K562 (cell line): ENCODE measurements around the gene MYO3B. TPM values are rescaled to one million over a fixed set of nuclear protein-coding genes. Genes with fewer than 3 reads are reported as not detected.

ENCODE experiments used
- BHLHE40 ChIP-seq: IDR thresholded peaks from 2 replicates; pipeline ENCODE4 v1.6.1; 2011; ENCODE audit warnings: low read length, improper control_type of control experiment
- CTBP1 ChIP-seq: fragments of 450-650 bp; IDR thresholded peaks from 2 replicates; pipeline ENCODE4 v1.6.1; 2016; ENCODE audit warnings: borderline replicate concordance
- HLTF ChIP-seq: fragments of 450-650 bp; IDR thresholded peaks from 2 replicates; pipeline ENCODE4 v1.6.1; 2016
- MCM5 ChIP-seq: fragments of 450-650 bp; IDR thresholded peaks from 2 replicates; pipeline ENCODE4 v1.6.1; 2016; ENCODE audit warnings: low read depth
- RAD21 ChIP-seq, 2 experiments: fragments of 250-450 bp in 1 of 2; fragments of 450-650 bp in 1 of 2; sonication (Bioruptor Pico) in 1 of 2; formaldehyde crosslinking in 1 of 2; IDR thresholded peaks in 1 of 2; conservative IDR thresholded peaks in 1 of 2; 2 replicates each; pipeline versions ENCODE4 v1.4.0 to v1.8.0; 2020 to 2022; ENCODE audit warnings: mild to moderate bottlenecking in 2 of 2, moderate library complexity in 1 of 2
- RCOR1 ChIP-seq, 2 experiments: IDR thresholded peaks; 2 replicates each; pipeline ENCODE4 v1.6.1; 2012; ENCODE audit warnings: low read depth in 2 of 2, low read length in 2 of 2, borderline replicate concordance in 1 of 2, improper control_type of control experiment in 1 of 2
- SAP30 ChIP-seq: fragments of 200-600 bp; sonication (generic); IDR thresholded peaks from 2 replicates; pipeline ENCODE4 v1.6.1; 2012; ENCODE audit warnings: borderline replicate concordance, low read depth, mild to moderate bottlenecking, moderate library complexity, low read length, control low read depth, inconsistent platforms; ENCODE audit not compliant: insufficient read depth, poor library complexity, severe bottlenecking
- SPI1 ChIP-seq: IDR thresholded peaks from 2 replicates; pipeline ENCODE4 v1.6.1; 2011; ENCODE audit warnings: low read depth, low read length, control low read depth, borderline replicate concordance
- TRIM28 ChIP-seq: fragments of 450-650 bp; IDR thresholded peaks from 2 replicates; pipeline ENCODE4 v1.6.1; 2017
- U2AF2 ChIP-seq: fragments of 200-400 bp; formaldehyde crosslinking; optimal IDR thresholded peaks from 2 replicates; pipeline ENCODE3; 2017; ENCODE audit warnings: low read depth, mild to moderate bottlenecking, low read length
- ZNF347 ChIP-seq: fragments of 450-650 bp; formaldehyde crosslinking; IDR thresholded peaks from 2 replicates; pipeline ENCODE4 v1.4.0; 2020; ENCODE audit warnings: low read depth, mild to moderate bottlenecking, moderate library complexity
- polyA plus RNA-seq, 8 experiments: library from polyadenylated mRNA; depleted of rRNA in 4 of 8; stranded (reverse) in 5 of 8; unstranded in 3 of 8; fragments of >200 nt; fragmentation: Nextera tagmentation in 2 of 8; fragmentation: Illumina TruSeq in 1 of 8; extraction: Ambion mirVana in 2 of 8; extraction: Trizol in 1 of 8; gene quantifications; 2 replicates each; pipeline versions ENCODE4 v1.2.1 to v1.2.3, GENCODE V29; 2011 to 2014; ENCODE audit warnings: inconsistent platforms in 1 of 8, missing spikeins in 1 of 8
- total RNA-seq, 7 experiments: library from RNA; depleted of rRNA in 6 of 7; stranded (reverse); fragments of >200 nt in 6 of 7; fragmentation: Illumina TruSeq in 2 of 7; extraction: Trizol in 2 of 7; gene quantifications; 2 replicates each; pipeline versions ENCODE4 v1.2.1 to v1.2.3, GENCODE V29; 2011 to 2021; ENCODE audit warnings: low replicate concordance in 1 of 7
- TF ChIP-seq, protein P1 (sequence below), 3 experiments: fragments of 200-800 bp in 1 of 3; fragments of 250-450 bp in 1 of 3; fragments of 450-650 bp in 1 of 3; sonication (Bioruptor Pico) in 1 of 3; sonication (Bioruptor generic) in 1 of 3; formaldehyde crosslinking in 1 of 3; IDR thresholded peaks; 2 replicates each; pipeline versions ENCODE4 v1.6.1 to v1.8.0; 2016 to 2022; ENCODE audit warnings: mild to moderate bottlenecking in 2 of 3, missing genetic modification characterization in 2 of 3, missing compliant biosample characterization in 1 of 3, moderate library complexity in 1 of 3
- TF ChIP-seq, protein P2 (sequence below): fragments of 250-450 bp; sonication (Bioruptor Pico); IDR thresholded peaks from 2 replicates; pipeline ENCODE4 v1.4.0; 2020

The MYO3B gene
- total and polyA plus RNA-seq, 9 of the 15 experiments (the other 6 are each of a cell fraction or from before 2014, with no cell fraction given): 2.7 to 6.5 (median 3.6) TPM

DNA sequence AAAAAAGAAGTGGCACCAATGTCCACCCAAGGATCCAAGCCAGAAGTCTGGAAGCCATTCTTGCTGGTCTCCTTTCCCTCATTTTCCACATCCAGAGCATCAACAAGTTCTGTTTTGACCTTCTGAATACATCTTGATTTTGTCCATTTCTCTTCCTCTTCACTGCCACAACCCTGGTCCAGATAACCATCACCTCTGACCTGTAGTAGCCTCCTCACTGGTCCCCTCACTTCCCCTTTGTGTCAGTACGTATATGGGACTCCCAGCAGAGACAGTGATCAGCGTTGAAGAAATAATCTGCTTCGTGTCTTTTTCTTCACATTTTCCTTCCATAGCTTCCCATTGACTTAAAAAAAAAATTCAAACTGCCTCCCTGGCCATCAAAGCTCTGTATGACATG is 427.9 kb downstream of the MYO3B start (continued):
- TF ChIP-seq SAP30 (no peak), TRIM28 (no peak), ZNF347 (CRISPR knock-in tag) (no peak), HLTF (no peak), CTBP1 (peak; percentile 96), BHLHE40 (no peak), RAD21 (CRISPR knock-in tag; conservative IDR thresholded peaks at IDR 0.05 in 1 of 2, IDR thresholded peaks at IDR 0.05 in 1 of 2) (no peak), RCOR1 (IDR thresholded peaks at IDR 0.05; ENCODE audit: borderline replicate concordance in 1 of 2, low read depth in 2 of 2, low read length in 2 of 2) (peak in 1 of 2 experiments; percentile 65; a peak in 1 of 4 replicates), MCM5 (no peak), SPI1 (peak; percentile 94), U2AF2 (no peak)
- TF ChIP-seq, protein P1, sequence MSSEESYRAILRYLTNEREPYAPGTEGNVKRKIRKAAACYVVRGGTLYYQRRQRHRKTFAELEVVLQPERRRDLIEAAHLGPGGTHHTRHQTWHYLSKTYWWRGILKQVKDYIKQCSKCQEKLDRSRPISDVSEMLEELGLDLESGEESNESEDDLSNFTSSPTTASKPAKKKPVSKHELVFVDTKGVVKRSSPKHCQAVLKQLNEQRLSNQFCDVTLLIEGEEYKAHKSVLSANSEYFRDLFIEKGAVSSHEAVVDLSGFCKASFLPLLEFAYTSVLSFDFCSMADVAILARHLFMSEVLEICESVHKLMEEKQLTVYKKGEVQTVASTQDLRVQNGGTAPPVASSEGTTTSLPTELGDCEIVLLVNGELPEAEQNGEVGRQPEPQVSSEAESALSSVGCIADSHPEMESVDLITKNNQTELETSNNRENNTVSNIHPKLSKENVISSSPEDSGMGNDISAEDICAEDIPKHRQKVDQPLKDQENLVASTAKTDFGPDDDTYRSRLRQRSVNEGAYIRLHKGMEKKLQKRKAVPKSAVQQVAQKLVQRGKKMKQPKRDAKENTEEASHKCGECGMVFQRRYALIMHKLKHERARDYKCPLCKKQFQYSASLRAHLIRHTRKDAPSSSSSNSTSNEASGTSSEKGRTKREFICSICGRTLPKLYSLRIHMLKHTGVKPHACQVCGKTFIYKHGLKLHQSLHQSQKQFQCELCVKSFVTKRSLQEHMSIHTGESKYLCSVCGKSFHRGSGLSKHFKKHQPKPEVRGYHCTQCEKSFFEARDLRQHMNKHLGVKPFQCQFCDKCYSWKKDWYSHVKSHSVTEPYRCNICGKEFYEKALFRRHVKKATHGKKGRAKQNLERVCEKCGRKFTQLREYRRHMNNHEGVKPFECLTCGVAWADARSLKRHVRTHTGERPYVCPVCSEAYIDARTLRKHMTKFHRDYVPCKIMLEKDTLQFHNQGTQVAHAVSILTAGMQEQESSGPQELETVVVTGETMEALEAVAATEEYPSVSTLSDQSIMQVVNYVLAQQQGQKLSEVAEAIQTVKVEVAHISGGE (CRISPR knock-in tag; IDR thresholded peaks at IDR 0.05): 0 out of 6 replicates have a peak, but pooled peaks of 1 of the 3 experiments have one; percentile 34
- TF ChIP-seq, protein P2, sequence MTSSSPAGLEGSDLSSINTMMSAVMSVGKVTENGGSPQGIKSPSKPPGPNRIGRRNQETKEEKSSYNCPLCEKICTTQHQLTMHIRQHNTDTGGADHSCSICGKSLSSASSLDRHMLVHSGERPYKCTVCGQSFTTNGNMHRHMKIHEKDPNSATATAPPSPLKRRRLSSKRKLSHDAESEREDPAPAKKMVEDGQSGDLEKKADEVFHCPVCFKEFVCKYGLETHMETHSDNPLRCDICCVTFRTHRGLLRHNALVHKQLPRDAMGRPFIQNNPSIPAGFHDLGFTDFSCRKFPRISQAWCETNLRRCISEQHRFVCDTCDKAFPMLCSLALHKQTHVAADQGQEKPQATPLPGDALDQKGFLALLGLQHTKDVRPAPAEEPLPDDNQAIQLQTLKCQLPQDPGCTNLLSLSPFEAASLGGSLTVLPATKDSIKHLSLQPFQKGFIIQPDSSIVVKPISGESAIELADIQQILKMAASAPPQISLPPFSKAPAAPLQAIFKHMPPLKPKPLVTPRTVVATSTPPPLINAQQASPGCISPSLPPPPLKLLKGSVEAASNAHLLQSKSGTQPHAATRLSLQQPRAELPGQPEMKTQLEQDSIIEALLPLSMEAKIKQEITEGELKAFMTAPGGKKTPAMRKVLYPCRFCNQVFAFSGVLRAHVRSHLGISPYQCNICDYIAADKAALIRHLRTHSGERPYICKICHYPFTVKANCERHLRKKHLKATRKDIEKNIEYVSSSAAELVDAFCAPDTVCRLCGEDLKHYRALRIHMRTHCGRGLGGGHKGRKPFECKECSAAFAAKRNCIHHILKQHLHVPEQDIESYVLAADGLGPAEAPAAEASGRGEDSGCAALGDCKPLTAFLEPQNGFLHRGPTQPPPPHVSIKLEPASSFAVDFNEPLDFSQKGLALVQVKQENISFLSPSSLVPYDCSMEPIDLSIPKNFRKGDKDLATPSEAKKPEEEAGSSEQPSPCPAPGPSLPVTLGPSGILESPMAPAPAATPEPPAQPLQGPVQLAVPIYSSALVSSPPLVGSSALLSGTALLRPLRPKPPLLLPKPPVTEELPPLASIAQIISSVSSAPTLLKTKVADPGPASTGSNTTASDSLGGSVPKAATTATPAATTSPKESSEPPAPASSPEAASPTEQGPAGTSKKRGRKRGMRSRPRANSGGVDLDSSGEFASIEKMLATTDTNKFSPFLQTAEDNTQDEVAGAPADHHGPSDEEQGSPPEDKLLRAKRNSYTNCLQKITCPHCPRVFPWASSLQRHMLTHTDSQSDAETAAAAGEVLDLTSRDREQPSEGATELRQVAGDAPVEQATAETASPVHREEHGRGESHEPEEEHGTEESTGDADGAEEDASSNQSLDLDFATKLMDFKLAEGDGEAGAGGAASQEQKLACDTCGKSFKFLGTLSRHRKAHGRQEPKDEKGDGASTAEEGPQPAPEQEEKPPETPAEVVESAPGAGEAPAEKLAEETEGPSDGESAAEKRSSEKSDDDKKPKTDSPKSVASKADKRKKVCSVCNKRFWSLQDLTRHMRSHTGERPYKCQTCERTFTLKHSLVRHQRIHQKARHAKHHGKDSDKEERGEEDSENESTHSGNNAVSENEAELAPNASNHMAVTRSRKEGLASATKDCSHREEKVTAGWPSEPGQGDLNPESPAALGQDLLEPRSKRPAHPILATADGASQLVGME: peak; percentile 92
